Stomach (tissue), 4 donors: ENCODE results near the gene CFAP299.

Experiments used
- EP300 ChIP-seq: sonication (generic); formaldehyde crosslinking; IDR thresholded peaks from one replicate; pipeline ENCODE4 v1.6.1; 2017; ENCODE audit warnings: antibody characterized with exemption
- TF ChIP-seq, protein P1 (sequence below), 7 experiments: fragments of 450-650 bp in 4 of 7; fragments of 200-600 bp in 3 of 7; sonication (generic) in 3 of 7; IDR thresholded peaks; one replicate each; pipeline ENCODE4 v1.5.1; 2016 to 2019; ENCODE audit warnings: antibody characterized with exemption in 7 of 7, control low read depth in 2 of 7, mild to moderate bottlenecking in 1 of 7

GRCh38 chr4:80471756-80472155 is 136.2 kb downstream of the CFAP299 start:
- TF ChIP-seq, protein P1, sequence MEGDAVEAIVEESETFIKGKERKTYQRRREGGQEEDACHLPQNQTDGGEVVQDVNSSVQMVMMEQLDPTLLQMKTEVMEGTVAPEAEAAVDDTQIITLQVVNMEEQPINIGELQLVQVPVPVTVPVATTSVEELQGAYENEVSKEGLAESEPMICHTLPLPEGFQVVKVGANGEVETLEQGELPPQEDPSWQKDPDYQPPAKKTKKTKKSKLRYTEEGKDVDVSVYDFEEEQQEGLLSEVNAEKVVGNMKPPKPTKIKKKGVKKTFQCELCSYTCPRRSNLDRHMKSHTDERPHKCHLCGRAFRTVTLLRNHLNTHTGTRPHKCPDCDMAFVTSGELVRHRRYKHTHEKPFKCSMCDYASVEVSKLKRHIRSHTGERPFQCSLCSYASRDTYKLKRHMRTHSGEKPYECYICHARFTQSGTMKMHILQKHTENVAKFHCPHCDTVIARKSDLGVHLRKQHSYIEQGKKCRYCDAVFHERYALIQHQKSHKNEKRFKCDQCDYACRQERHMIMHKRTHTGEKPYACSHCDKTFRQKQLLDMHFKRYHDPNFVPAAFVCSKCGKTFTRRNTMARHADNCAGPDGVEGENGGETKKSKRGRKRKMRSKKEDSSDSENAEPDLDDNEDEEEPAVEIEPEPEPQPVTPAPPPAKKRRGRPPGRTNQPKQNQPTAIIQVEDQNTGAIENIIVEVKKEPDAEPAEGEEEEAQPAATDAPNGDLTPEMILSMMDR (IDR thresholded peaks at IDR 0.05): no peak
- TF ChIP-seq EP300: no peak
